GM19238 (cell line): ENCODE measurements around the gene WWOX.

Experiments used
- DNase-seq: peaks from one replicate; pipeline ENCODE4 v3.0.0; 2011; ENCODE audit warnings: low spot score; ENCODE audit not compliant: insufficient read length

Gene WWOX

DNA sequence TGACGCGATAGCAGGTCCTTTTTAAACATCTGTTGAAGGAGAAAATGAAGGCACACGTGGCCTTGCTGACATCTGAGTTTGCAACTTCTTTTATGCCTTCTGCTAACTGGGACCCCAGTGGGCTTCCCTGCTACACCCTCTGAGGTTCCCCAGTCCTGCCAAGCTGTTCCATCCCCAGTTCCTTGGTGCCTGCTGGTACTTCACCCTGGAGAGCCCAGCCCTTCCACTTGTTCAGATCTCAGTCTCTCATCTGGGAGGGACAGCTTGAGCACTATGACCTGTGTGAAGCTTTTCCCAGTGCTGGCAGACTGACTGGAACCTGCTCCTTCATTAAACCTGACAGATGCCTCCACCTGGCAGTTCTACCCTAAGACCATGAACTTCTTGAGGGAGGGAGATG lies 95.5 kb downstream of the WWOX start:
- no peak for DNase-seq

DNA sequence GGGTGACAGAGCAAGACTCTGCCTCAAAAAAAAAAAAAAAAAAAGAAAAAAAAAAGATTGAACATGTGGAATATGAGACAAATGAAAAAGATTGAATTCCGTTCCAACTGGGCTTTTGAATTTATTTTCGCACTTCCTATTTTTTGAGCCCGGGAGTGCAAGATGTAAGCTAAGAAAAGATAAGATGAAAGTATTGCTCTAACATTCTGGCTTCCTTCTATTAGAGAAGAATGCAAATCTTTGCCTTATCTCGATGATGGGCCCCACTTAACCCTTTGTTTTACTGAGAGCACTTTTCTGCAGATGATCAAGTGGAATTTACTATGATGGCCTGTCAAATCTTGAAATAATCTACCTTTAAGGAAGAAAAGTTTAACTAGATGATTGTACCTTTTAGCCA lies 96.3 kb downstream of the WWOX start:
- DNase-seq = no peak

DNA sequence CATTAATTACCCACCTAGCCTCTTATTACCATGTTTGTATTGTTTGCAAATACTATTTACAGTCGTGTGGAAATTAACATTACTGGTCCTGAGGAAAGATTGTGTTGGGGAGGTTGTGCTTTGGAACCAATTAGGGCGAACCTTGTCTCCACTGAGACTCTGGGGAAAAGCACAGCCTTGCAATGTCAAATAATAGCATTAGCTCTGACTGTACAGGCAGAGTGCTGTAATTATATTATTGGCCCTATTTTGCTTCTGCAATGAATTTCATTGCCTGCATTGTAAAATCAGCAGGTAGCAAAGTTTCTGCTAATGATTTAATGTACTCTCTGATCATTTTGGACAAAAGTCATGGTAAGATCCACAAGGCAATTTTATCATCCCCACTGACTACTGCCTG lies 97.0 kb downstream of the WWOX start:
- DNase-seq = no peak

DNA sequence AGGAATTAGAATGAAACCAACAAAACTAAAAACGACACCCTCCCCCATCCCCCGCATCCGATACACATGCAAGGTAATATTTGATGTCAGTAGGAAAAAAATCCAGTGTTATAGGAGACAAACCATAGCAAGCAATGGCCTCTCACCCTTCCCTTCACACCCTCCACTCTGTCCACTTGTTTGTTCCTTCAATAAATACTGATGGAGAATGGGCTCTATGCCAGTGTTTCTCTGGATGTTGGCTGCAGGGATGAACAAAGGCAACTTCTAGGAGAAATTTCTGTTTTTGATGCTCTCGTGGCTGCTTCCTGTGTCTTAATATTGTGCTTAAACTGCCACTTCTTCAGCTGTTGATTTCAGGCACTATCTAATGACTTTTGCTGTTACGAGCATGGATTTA lies 98.8 kb downstream of the WWOX start:
- DNase-seq = no peak

DNA sequence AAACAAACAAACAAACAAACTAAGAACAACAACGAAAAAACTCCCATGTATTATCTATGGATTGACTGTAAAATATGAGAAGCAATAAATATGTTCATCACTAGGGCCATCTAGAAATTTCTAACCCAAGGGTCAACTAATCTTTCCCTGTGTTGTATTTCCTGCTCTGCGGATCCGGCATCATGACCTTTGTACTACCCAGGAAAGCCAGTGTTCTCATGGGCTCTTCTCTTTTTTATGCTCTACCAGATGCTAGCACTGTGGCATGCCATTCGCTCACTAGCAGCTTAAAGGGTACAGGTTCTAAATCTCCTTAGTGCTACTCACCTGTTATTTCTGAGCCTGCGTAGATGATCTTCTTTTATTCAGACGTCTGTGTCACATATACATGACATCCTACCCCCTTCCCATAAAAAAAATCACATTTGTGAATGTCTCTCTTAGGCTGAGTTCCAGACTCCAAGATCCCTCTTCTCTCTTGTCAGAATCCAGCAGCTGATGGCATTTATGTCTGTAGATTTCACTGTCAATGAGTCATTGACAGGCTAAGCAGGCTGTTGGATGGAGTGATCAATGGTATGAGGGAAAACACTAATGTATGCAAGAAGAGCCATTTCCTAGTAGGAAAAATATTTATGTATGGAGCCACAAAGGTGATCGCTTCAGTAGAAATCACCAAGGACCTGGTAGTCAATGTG lies 100.0 kb downstream of the WWOX start:
- DNase-seq = no peak

DNA sequence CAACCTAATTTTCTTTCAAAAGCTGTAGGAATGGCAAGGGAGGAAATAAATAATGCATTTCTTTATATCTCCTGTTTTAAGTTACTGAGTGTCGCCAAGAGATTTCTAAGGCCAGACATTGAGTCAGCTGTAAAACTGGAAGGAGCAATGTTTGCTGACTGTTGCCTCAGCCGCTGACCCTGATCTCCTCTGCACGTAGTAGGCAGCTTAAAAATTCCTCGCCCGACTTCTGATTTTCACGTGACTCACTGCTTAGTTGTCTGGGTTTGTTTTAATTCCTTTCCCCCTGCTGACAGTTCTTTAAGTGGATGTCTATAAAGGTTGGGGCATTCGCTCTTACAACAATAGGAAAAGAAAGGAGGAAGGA lies 100.6 kb downstream of the WWOX start:
- no peak for DNase-seq

DNA sequence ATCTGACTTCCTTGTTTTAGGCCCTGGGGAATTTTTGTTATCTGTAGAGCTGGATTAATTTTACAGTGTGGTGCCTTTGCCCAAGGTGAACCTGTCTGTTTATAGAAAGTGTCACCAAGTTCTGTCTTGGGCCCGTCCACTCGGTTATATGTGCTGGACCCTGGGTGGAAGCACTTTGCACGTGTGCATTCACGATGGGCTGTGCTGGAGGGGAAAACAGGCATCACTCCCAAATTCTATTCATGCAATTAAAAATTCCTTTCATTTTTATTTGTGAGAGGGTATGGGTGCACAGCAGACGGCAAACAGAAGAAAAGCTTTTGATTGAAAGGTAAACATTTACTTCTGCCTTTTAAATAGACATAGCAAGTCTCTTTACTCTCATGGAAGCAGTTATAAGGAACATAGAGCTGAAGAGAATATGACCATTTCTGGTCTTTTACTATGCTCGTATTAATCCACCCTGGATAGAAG lies 101.2 kb downstream of the WWOX start:
- no peak for DNase-seq

DNA sequence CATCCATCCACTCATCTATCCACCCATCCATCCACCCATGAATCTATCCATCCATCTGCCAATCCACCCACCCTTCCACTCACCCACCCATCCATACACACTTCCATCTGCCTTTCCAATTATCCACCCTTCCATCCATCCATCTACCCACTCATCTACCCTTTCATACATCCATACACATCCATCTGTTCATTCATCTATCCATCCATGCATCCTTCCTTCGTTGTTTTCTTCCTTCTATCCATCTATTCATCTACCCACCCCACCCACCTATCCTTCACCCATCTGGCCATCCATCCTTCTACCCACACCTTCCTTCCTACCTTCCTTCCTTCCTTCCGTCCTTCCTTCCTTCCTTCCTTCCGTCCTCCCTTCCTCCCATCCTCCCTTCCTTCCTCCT lies 106.1 kb downstream of the WWOX start:
- no peak for DNase-seq

DNA sequence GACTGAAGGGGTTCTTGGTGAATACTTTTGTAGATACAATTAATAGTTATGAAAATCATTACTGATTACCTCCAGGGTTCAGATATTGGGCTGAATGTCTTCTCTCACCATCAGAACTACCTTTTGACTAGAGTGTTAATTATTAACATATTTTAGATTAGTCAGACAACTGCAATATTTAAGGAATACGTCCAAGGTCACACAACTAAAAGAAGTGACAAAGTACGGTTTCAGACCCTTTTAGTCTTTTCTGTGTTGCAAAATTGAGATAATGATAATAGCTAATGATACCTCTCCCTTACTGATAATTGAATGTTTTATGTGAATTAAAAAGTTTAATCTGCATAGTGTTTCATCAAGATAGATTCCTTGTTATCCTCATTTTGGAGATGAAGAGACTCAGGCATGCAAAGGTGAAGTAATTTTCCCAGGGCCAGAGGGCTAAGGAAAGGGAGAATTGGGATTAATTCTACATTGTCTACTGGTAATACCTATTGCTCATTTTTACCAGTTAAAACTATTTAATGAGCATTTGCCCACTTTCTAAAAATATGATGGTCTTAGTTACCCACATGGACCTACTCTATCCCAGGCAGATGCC lies 107.3 kb downstream of the WWOX start:
- DNase-seq = no peak

DNA sequence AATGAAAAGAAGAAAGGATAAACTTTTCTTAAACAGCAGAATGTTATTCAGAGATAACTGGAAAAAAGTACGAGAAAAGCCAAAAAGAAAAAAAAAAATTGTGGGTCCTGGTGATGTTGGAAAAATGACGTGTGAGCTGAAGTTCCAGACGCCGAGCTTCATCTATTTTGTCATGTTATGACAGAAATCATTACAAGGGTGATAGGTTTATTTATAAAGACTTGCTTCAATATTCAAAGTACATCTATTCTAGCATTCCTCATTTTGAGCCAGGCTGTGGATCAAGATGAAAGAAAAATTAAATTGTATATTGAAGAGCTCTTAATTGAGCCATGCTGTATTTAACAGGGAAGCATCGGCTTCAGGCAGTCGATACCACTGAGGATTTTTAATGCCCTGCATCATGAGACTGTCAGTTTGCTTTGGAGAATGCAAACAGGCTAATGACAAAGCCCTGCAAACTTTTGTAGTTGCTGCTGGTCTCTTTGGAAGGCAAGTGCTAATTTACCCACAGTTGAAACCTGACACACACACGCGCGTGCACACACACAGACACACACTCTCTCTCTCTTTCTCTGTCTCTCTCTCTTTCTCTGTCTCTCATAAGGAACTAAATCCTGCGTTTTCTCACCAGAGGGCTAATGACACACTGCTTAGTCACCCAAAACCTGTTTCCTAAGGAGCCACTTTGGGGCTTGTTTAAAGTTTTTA lies 110.7 kb downstream of the WWOX start:
- no peak for DNase-seq

DNA sequence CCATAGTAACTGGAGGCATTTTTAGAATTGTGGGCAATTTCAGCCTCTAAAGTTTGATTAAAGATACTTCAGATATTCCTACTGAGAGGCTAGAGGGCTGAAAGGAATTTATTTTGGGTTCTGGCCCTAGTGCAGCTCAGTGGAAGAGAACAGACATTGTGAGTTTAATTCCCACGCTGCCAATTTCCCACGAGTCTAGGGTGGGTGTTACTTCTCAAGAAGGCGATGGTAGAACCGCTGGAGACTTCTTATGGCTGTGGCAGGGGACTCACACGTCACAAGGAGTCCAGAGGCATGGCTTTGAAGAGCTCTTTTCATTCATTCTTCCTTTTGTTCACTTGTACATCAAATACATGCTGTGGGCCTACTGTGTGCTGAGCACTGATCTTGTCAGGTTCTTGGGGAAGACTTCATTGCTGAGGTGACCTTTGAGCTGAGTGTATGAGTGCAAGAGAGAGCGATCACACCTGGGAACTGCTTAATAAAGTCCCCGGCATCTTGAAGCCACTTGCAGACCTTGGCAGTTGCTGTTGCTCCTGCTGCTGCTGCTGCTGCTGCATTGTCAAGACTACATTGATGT lies 111.7 kb downstream of the WWOX start:
- no peak for DNase-seq

DNA sequence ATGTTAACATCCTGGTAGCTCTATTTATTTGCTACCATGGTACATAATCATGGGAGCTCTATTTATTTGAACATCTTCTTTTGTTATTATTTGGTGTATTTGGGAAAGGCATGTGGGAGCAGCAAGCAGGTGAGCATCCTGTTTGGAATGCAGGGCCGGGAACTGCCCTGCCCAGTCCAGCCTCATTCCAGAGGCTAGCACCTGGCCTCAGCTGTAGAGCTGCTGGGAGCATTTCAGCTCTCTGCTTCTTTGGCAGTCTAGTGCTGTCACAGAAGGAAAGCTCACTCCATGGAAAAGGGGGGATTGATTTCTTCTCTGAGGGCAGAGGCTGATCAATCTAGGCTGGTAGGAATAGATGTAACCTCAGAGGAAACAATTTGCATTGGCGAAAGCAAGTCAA lies 112.5 kb downstream of the WWOX start:
- DNase-seq = no peak

DNA sequence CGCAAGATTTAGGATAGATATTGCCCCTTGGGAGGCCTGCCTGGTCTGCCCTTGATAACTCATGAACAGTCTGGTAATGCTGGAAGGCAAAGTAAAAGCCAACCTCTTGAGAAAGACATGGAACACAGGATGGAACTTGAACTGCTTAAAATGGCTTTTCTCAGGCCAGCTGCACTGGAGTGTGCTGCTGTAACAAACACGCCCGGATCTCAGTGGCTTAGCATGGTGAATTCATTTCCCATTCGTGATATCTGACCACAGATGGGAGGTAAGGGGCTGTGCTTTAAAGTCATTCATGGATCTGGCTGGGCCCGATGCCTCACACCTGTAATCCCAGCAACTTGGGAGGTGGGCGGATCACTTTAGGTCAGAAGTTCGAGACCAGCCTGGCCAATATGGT lies 113.2 kb downstream of the WWOX start:
- DNase-seq = no peak

DNA sequence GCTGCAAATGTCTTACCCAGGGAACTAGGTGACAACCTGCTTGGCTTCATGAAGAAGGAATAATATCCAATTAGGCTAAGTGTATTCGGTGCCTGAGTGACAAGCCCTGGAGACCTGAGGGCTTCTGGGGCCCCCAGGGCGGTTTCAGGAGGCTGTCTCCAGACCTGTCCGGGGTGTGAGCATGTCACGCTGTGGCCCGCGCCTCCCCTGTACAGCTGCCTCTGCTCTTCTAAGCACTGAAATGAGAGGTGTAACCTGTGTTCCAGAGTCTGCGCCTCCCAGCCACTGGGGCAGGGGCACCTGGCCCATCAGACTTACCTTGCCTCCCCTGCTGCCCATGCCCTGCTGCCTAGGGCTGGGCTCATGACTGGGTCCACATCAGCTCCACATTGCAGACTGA lies 114.3 kb downstream of the WWOX start:
- DNase-seq = no peak

DNA sequence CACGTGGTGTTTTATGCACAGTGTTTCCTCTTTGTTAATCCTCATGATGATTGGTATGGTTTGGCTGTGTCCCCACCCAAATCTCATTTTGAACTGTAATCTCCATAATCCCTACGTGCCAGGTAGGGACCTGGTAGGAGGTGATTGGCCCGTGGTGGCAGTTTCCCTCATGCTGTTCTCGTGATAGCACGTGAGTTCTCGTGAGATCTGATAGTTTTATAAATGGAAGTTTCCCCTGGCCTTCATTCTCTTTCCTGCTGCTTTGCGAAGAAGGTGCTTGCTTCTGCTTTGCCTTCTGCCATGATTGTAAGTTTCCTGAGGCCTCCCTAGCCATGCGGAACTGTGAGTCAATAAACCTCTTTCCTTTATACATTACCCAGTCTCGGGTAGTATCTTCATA lies 115.8 kb downstream of the WWOX start:
- no peak for DNase-seq

DNA sequence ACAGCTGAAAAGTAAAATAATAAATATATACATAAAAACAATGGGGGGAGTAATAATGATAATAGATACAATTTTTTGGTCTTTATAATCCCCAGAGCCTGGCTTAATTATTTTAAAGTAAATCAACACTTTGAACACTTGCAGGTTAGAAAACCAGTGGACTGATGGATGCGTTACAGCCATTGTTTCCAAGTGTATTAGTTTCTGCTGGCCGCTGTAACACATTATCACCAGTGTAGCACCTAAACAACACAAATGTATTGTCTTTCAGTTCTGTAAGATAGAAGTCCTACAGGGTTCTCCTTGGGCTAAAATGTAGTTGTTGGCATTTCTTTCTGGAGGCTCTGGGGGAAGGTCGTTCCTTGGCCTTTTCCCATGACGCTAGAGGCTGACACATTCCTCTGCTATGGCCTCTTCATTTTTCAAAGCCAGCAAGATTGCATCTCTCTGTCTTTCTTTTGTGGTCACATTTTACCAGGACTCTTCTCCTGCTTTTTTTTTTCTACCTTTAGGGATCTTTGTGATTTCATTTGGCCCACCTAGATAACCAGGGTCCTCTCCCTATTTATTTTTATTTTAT lies 116.8 kb downstream of the WWOX start:
- DNase-seq = no peak

DNA sequence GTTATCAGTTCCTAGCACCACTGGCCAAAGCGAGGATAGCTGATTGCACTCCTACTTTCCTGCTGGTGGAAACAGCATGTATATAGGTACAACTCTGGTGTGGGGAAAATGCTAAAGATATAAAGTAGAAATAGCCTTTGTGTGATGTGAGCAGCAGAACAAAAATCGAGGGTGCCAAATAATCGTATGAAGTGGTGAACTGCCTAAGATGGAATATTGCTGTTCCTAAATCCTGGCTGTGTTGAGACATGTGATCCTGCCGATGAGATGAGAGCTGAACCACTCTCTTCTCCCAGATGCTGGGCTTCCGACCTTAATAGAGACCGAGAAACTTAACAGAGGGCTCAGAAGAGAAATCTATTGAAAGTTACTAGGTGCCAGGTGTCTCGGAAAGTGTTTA lies 117.8 kb downstream of the WWOX start:
- DNase-seq = no peak

DNA sequence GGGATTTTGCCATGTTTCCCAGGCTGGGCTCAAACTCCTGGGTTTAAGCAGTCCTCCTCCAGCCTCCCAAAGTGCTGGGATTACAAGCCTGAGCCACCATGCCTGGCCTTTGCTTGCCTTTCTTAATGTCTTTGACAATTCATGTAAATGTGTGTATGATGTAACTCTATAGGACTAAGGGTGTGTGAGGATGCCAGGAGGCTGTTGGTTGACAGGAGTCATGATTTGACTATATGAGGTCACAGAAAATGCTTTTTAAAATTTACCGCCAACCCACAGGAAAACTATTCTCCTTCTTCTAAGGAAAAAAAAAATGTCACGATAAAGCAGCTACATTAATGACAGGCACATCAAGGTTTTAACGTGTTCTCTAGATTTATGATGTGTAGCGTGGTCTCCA lies 118.8 kb downstream of the WWOX start:
- DNase-seq = no peak

DNA sequence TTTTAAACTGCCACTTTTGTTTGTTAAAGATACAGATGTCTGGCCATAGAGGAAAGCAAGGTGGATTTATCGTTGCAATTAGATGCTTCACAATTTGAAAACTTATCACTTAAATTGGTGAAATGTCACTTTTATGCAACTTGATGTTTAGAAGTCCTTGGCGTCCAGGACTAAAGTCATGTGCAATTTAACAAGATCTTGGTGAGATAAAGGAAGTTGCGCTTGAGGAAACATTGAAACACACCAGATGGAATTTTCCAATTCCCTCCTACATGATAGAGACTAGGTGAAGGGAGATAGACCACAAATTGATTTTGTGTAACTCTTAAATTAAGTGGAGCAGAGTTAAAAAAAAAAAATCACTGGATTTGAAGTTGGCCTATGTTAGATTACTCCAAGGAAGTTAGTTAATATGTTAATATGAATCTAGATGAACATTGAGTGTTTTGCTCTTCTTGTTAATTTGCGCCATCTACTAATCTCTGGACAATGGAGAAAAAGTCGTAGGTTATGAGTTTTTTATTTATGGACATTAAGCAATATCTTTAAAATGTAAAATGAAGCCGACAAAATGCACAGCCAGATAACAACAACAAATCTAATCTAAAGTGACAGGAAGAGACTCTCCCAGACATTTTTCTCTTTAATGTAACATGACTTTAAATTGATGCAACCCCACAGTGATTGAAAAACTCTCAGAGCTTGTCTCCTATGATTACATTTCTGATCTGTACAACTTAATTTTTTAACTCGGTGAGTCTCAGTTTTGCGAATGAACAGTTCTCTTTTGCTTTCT lies 119.6 kb downstream of the WWOX start:
- DNase-seq = no peak

DNA sequence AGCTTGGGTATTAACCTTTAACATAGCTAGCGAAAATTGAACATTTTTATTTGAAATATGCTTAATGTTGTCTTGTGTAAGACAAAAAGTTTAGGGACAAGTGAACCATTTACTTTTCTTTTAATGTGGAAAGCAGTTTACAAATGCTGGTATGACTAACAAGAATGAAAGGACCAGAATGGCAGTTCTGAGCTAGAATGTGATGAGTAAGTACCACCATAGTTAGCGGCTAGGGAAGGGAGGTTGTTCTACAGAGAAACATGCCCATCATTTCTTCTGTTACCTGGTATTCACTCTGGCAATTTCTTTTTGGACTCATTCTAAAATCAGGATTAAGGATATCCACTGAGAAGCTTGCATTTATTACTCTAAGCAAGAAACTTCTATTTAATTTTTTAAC lies 121.1 kb downstream of the WWOX start:
- DNase-seq = no peak

DNA sequence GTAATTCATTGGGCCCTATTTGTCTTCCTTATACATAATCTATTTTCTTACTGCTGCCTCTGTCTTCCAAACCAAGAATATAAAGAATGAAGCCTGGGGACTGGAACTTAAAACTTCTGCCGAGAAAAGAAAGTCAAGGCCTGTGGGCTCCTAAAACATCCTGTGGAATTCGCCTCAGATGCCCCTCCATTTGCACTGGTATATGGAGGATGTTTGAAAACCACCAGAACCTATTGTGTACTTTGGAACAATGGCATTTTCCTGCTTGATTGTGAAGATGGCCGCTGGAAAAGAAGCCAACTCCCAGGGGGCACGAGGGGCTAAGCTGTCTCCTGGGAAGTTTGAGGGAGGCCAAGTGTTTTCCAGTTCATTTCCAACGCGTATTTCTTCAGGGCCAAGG lies 122.4 kb downstream of the WWOX start:
- DNase-seq = no peak
